GM15510 (cell line): ENCODE results near the gene COQ6.

ENCODE experiments used
- POLR2A ChIP-seq: IDR thresholded peaks from 3 replicates; pipeline ENCODE4 v1.6.1; 2011; ENCODE audit warnings: borderline replicate concordance; ENCODE audit not compliant: insufficient read length; ENCODE audit errors: extremely low read depth

Gene COQ6

GRCh38 chr14:73949752-73950734 lies at the start of gene COQ6, which contains the start of gene FAM161B:
Gene COQ6, plus strand, starts transcription at chr14:73950302. Its CDS starts 31 bp downstream, at chr14:73950333.
Gene FAM161B, minus strand, starts transcription at chr14:73950094. Its CDS starts 68 bp downstream, at chr14:73950026.
- TF ChIP-seq POLR2A = peak; percentile 88

- TF ChIP-seq POLR2A = no peak
Observed at GRCh38 chr14:73903028-73903427, 47.1 kb upstream of the COQ6 start.

GRCh38 chr14:73909681-73910080 lies 40.4 kb upstream of the COQ6 start:
- TF ChIP-seq POLR2A = no peak

GRCh38 chr14:73913256-73913655 lies 36.8 kb upstream of the COQ6 start:
- TF ChIP-seq POLR2A = no peak

GRCh38 chr14:73916324-73916723 lies 33.8 kb upstream of the COQ6 start:
- no peak for TF ChIP-seq POLR2A

- no peak for TF ChIP-seq POLR2A
Observed at GRCh38 chr14:73924337-73924736, 25.8 kb upstream of the COQ6 start.

- TF ChIP-seq POLR2A = no peak
Observed at GRCh38 chr14:73935666-73936065, 14.4 kb upstream of the COQ6 start.

GRCh38 chr14:73936548-73936947 lies 13.6 kb upstream of the COQ6 start:
- TF ChIP-seq POLR2A = no peak

GRCh38 chr14:73937012-73937411 lies 13.1 kb upstream of the COQ6 start:
- TF ChIP-seq POLR2A = no peak

GRCh38 chr14:73942180-73942579 lies 7.9 kb upstream of the COQ6 start:
- TF ChIP-seq POLR2A = no peak

GRCh38 chr14:73943083-73943482 lies 7.0 kb upstream of the COQ6 start:
- no peak for TF ChIP-seq POLR2A

- TF ChIP-seq POLR2A = no peak
Observed at GRCh38 chr14:73944432-73945158, 5.5 kb upstream of the COQ6 start.

- TF ChIP-seq POLR2A = no peak
Observed at GRCh38 chr14:73945159-73945670, 4.9 kb upstream of the COQ6 start.

- TF ChIP-seq POLR2A = no peak
Observed at GRCh38 chr14:73953731-73954130, 3.6 kb downstream of the COQ6 start.

GRCh38 chr14:73955674-73956073 lies 5.6 kb downstream of the COQ6 start:
- no peak for TF ChIP-seq POLR2A
